Fibroblast of skin of abdomen (primary cell): ENCODE data around the gene CENPS. TPM values are rescaled to one million over a fixed set of nuclear protein-coding genes. Genes with fewer than 3 reads are reported as not detected.
A peak's percentile ranks its signal among the peaks of the same experiment; 100 is the strongest.
"Not testable (repeated sequence)": the region's sequence is repeated elsewhere in the genome, so short reads cannot be mapped to it uniquely, and the experiment has no call there.

ENCODE experiments used
- DNase-seq: peaks from one replicate; pipeline ENCODE4 v3.0.0-alpha.2; 2013
- polyA plus RNA-seq, 2 experiments: library from polyadenylated mRNA; unstranded; fragments of 120-200 nt; gene quantifications; one replicate each; pipeline ENCODE4 v1.2.1, GENCODE V29; 2013; ENCODE audit not compliant: insufficient read length in 2 of 2

Gene CENPS
- polyA plus RNA-seq (2013, experiment 1 of 2; ENCODE audit: insufficient read length), result 17.1 TPM
- 17.5 TPM for polyA plus RNA-seq (2013, experiment 2 of 2; ENCODE audit: insufficient read length)

DNA sequence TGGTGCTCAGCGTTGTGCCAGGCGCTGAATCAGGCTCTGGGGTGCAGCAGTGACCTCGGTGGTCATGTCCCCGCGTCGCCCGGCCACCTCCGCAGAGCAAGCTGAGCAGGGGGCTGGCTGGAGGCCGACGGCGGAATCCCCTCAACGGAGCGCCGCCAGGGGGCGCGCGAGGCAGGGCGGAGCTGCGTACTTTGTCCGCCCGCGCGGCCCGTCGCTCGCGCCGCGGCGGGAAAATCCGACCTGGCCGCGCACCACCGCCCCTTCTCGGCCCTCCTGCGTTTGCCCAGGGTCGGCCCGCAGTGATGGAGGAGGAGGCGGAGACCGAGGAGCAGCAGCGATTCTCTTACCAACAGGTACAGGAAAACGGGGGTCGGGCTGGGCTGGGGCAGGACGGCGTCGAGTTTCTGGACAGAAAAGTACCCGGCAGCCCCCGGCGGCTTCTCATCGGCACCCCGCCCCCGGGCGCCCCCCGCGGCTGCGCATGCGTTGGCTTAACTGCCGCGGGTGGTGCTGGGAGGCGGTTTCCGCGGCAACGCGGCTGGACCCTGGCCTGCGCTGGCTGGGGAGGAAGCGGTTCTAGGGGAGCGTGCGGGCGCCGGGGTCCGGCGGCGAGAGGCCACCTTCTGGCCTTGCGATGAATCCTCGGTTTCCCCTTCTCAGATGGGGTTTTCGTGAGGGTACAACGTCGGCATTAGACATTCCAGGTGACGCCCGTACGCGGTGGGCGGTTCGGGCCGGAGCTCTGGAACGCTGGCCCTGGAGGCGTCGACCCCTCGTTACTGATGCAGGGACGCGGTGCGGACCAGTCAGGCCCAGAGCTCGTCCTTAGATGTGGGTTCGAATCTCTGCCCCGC is at the start of gene CENPS:
TSS of gene CENPS (plus strand) at position 218 of the 854 bp plus-strand sequence. CDS start at position 303, 85 bp downstream.
- peak; percentile 84 for DNase-seq

DNA sequence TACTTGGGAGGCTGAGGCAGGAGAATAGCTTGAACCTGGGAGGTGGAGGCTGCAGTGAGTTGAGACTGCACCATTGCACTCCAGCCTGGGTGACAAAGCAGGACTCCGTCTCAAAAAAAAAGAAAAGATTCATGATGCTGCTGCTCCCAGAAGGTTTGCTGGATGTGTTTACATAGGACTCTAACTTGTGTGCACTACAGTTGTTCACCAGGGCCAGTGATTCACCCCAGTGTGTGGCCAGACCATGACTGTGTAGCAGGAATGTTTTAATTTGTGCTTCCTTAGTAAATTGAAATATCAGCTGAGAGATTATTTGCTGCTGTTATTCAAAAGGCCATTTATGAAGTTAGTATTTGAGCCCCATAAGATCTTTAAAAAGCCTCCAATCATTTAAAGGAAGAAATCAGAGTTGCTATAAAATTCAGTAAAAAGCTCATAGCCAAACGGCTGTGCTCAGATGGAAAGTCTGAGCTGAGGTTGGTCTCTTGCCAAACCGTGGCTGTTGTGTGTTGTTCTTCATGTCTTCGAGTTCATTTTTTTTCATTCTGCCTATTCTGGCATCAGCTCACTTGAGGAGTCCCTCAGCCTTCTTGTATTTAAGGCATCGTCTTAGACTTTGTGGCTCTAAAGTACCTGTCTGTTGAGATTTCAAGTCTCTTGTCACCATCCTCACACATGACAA is 49.5 kb upstream of the CENPS start:
- peak; percentile 83 for DNase-seq

DNA sequence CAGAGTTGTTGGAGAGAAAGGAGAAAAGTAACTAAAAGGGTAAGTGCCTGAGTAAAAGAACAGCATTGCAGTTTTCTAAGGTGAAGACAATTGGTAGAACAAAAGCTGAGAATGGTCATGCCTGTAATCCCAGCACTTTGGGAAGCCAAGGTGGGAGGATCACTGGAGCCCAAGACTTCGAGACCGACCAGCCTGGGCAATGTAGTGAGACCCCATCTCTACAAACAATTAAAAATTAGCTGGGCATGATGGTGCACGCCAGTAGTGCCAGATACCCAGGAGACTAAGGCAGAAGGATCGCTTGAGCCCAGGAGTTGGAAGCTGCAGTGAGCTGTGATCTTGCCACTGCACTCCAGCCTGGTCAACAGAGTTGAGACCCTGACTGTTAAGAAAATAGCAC is 46.6 kb upstream of the CENPS start:
- no peak for DNase-seq

- no peak for DNase-seq
Observed at GRCh38 chr1:10384219-10384618, 46.0 kb upstream of the CENPS start.

DNA sequence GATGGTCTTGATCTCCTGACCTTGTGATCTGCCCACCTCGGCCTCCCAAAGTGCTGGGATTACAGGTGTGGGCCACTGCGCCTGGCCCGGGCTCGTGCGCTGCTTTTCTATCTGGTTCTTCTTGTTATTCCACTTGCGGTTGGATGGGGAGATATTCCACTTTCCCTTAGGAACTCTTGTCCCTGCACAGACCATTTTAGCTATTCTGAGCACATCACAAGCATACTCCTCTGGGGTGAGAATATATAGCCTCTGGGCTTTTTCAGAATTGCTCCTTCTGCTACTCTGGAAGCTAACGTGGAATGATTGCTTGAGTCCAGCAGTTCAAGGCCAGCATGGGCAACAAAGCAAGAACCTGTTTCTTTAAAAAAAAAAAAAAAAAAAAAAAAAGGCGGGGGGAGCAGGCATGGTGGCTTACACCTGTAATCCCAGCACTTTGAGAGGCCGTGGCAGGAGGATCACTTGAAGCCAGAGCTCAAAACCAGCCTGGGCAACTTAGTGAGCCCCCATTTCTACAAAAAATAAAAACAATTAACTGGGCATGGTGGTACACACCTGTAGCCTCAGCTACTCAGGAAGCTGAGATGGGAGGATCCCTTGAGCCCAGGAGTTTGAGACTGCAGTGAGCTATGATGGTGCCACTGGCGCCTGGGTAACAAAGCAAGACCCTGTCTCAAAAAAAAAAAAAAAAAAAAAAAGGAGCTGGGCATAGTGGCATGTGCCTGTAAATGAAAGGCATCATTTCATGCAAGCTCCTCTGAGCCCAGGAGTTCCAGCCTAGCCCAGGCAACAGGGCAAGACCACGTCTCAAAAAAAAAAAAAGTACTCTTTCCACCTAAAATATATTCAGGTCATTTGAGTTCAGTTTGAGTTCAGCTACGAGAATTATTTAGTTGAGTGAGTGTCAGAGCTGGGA is 43.2 kb upstream of the CENPS start:
- no peak for DNase-seq

GRCh38 chr1:10387677-10388386 is 42.4 kb upstream of the CENPS start:
- DNase-seq, result peak; percentile 79

GRCh38 chr1:10388387-10388715 is 41.9 kb upstream of the CENPS start:
- DNase-seq, result no peak

GRCh38 chr1:10389271-10389973 is 40.8 kb upstream of the CENPS start:
- DNase-seq, result no peak

- no peak for DNase-seq
Observed at GRCh38 chr1:10396870-10397269, 33.4 kb upstream of the CENPS start.

DNA sequence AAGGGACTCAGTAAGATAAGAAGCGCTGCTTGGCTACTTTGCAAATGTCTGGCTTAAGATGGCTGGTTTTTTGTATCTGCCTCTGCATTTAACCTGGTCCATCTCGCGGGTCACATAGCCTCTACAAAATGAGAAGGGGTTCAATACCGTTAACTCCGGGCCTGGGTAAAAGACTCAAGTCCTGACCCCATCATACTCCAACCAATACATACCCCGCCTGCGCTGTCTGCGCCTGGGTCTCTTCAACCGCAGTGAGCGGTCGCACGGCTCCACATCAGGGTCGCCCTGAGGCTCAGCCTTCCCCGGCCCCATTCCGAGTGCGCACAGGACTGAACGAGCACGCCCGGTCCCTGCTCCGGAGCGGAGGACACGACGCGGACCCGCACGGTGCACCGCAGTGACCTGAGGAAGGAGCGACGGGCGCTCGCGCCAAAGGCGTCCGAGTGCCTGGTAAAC is 31.9 kb upstream of the CENPS start:
- DNase-seq, result no peak

DNA sequence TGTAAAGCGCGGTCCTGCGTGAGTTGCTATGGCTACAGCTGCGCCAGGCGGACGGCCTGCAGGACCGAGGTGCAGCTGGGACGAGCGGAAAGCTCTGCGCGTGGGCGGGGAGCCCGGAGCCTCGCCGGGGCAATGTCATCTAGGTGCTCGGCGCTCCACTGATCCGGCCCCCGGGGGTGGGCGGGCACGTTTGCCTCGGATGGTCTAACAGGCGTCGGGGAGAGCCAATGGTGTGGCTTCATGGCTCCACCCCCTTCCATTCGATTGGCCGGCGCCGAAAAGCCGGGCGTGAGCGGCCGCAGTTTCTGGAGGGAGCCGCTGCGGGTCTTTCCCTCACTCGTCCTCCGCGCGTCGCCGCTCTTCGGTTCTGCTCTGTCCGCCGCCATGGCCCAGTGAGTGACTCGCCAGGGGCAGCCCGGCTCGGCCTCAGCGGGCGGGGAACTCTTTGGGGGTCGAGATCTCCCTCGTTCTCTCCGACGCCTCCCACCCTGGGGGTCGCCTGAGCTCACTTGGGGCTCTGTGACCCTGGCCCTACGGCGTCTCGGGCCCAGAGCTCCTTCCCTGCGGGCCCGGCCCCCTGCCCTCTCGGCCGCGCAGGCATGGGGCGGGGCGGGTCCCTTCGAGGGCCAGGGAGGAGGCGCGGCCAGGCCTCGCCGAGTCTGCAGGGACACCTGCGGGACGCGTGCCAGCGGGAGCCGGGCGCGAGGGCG is 31.3 kb upstream of the CENPS start, which contains the start of gene PGD:
TSS of gene PGD (plus strand) at position 331 of the 710 bp plus-strand sequence. CDS start at position 385, 54 bp downstream.
- peak; percentile 99 for DNase-seq

DNA sequence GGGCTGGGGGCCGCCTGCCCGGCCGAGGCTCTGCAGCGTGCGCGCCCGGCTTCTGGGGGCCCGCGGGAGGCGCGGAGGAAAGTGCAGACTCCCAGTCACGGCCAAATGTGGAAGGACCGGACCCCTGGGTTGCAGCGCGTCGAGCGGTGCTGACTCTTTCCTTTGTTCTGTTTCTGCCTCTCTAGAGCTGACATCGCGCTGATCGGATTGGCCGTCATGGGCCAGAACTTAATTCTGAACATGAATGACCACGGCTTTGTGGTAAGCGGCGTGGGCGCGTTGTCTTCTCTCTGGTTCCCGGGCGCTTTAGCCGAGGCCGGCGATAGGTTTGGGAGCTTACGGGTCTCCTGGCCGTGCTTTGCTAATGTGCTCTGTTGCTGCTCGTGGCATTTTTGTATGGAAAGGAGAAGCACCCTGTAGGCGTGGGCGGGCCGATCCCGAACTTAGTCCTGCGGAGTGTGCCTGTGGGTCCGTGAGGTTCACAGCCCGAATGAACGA is 30.7 kb upstream of the CENPS start:
- peak; percentile 31 for DNase-seq

- DNase-seq, result no peak
Observed at GRCh38 chr1:10400013-10400412, 30.2 kb upstream of the CENPS start.

DNA sequence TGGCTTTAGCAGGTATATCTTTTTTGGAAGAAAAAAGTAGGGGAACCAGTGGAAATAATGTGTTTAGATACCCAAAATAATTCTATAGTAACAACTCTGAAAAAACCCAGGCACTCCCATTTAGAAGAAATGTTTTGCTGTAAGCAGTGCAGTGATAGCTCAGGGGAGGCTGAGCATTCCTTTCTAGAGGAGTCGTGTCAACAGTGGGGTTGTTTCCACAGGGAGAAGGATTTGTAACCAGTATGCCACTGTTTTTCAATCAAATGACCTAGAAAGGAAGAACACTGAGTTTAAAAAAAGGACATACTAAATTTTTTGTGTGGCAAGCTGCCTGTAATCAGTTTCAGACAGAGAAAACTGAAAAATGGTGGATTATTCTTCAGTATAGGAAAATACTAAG is 29.0 kb upstream of the CENPS start:
- peak; percentile 49 for DNase-seq

GRCh38 chr1:10402729-10403274 is 27.4 kb upstream of the CENPS start:
- DNase-seq, result no peak

DNA sequence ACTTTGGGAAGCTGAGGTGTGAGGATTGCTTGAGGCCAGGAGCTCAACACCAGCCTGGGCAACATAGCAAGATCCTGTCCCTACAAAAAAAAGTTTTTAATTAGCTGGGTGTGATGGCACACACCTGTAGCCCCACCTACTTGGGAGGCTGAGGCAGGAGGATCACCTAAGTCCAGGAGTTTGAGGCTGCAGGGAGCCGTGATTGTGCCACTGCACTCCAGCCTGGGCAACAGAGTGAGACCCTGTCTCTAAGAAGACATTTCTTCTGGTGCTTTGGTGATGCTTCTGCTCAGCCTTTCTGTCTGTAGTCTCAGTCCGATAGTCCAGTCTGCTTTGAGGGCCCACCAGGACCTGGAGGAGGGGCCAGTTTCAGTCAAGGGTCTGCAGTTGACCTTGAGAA is 23.0 kb upstream of the CENPS start:
- DNase-seq, result no peak

DNA sequence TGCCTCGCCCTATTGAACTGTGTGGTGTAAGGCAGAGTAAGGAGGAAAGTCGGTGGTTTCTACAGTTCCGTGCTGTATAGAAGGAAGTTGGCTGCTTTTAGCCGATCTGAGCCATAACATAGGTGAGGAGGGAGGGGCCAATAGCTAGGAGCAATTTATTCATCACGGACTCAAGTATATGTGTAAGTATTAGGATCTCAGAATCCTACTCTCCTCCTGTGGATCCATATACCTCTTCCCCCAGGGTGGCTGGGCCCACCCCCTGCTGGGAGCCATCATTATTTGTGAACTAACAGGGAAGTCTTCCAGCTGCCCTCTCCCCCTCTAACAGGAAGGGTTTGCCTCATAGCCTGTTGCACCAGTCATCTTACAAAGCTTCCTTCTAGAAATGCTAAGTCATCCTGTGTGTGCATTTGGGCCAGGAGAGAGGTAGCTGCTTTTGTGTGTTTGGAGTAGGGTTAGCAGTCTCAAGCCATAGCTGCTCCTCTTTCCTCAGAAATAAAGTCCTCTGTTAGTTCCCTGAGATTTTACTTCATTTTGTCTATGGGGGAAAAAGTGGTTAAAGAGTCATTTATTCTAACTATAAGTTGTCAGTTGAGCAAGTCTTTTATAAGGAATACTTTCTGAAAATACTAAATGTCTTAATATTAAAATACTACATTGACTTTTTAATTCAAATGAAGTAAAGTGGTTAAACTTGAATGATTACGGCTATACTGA is 14.9 kb upstream of the CENPS start:
- peak; percentile 61 for DNase-seq

DNA sequence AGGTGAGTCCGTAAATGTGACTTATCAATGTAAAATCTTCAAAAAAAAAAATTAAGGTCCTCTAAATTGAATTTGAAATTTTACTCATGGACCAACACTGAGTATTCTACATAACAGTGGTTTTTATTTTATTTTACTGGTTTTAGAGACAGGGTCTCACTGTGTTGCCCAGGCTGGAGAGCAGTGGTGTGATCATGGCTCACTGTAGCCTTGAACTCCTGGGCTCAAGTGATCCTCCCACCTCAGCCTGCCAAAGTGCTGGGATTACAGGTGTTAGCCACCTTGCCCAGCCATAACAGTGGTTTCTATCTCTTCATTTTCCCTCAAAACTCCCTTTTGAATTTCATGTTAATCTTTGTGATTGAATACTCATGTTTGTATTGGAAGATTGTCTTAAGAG is 14.3 kb upstream of the CENPS start:
- not testable (repeated sequence) for DNase-seq

DNA sequence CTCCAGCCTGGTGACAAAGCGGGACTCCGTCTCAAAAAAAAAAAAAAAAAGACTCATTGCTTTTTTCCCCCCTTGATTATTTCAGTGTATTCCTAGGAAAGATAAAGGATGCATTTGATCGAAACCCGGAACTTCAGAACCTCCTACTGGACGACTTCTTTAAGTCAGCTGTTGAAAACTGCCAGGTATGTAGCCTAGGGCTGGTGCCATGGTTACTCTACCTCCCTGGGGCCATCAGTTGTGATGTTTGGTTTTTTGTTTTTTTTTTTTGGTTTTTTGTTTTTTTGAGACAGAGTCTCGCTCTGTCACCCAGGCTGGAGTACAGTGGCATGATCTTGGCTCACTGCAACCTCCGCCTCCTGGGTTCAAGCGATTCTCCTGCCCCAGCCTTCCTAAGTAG is 11.5 kb upstream of the CENPS start:
- DNase-seq, result not testable (repeated sequence)
